Stimulated activated CD8-positive, alpha-beta memory T cell treated with anti-CD3 and anti-CD28 coated beads, Interleukin-15, amount 100 ng/mL, for 24 hours (primary cell): Measurements from ENCODE around the gene ASMT.
"Not testable (repeated sequence)": the region's sequence is repeated elsewhere in the genome, so short reads cannot be mapped to it uniquely, and the experiment has no call there.

ENCODE experiments used
- DNase-seq: peaks from one replicate; pipeline ENCODE4 v3.0.0-alpha.2; 2020; ENCODE audit warnings: low read depth

Gene ASMT

DNA sequence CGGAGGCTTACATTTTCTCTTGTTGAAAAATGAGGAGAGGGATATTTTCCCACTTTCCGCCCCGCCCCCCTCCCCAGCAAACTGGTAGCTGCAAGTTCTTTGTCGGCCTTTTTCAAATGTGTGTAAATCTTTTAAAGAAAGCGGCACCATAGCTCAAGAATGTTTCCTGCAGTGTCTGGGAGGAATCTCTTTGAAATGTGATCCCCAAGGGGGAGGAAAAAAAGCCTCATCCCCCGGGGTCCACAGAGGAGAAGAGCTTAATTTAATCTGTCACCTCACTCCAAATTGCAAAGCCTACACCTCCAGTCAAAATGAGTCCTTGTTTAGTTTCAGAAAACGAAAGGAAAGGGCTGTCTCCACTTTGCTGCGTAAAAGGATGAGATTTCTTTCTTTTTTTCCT lies 34.8 kb downstream of the ASMT start:
- no peak for DNase-seq

DNA sequence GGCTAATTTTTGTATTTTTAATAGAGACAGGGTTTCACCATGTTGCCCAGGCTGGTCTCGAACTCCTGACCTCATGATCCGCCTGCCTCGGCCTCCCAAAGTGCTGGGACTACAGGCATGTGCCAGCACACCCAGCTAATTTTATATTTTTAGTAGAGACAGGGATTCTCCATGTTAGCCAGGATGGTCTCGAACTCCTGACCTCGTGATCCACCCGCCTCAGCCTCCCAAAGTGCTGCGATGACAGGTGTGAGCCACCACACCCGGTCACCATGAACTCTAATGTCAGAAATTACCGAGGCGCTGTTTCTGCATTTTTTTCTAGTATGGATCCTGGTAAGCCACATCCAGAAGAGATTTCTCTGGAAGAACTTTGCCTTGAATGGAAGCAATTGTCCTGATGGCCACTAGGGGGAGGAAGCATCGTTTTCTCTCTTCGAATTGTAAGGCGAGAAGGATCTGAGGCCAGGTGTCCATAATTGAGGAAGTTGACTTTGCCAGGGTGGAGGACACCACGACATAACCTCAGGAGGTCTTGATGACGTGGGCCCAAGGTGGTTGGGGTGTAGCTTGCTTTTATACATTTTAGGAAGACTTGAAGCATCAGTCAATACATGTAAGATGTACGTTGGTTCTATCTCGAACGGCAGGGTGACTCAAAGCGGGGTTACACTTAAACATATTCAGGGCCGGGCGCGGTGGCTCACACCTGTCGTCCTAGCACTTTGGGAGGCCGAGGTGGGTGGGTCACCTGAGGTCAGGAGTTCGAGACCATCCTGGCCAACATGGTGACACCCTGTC lies 37.4 kb downstream of the ASMT start:
- not testable (repeated sequence) for DNase-seq

DNA sequence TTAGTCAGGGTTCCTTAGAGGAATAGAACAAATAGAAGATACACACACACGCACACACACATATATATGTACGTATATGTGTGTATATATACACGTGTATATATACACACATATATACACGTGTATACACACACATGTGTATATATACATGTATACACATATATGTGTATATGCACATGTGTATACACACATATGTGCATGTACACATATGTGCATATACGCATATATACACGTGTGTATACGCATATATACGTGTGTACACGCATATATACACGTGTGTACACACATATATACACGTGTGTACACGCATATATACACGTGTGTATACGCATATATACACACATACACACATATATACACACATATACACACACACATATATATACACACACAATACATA lies 41.5 kb downstream of the ASMT start:
- no peak for DNase-seq

DNA sequence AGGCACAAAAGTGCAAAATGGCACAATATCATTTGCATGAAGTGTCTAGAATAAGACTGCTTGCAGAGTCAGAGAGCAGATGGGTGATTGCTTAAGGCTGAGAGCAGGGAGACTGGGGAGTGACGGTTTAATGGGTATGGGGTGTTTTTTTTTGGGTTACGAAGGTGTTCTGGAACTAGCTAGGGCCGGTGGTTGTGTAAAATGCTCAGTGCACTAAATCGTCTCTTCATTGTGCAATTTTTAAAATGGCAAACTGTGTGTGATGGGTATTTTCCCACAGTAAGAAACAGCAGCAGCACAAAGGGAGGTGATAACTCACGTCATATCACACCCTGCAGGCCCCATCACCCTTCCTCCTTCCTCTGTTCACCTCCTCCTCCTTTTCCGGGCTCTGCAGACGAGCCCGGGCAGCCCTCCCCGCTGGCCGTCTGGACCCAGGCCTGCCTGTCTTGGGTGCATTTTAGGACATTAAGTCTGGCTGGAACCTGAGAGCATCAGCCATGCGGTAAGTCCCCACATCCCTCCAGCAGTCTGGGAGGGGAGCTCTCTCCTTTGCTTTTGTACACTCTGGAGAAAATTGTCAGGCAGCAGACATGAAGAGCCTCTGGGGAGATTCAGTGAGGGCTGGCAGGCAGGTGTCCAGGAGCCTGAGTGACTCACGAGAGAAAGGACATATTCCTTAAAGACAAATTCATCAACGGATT lies 42.7 kb downstream of the ASMT start:
- peak; percentile 19 for DNase-seq

DNA sequence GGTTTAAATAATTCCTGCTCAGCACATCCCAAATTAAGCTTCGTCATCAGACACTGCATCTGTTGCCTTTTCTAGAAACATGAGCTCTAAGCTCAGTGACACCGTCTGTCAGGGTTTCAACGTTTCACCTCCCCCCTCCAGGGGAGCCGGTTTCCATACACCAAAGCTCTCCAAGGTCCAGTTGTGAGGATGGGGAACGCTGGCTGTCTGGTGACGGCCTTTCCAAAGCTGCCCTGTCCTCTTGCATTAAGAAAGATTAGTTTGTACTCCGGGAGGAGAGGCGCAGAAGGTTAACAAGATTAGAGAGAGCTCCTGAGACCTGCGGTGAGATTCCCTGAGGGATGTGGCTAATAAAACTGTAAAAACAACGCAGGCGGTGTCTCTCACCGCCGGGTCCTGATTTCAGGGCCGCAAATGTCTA lies 43.2 kb downstream of the ASMT start:
- no peak for DNase-seq

DNA sequence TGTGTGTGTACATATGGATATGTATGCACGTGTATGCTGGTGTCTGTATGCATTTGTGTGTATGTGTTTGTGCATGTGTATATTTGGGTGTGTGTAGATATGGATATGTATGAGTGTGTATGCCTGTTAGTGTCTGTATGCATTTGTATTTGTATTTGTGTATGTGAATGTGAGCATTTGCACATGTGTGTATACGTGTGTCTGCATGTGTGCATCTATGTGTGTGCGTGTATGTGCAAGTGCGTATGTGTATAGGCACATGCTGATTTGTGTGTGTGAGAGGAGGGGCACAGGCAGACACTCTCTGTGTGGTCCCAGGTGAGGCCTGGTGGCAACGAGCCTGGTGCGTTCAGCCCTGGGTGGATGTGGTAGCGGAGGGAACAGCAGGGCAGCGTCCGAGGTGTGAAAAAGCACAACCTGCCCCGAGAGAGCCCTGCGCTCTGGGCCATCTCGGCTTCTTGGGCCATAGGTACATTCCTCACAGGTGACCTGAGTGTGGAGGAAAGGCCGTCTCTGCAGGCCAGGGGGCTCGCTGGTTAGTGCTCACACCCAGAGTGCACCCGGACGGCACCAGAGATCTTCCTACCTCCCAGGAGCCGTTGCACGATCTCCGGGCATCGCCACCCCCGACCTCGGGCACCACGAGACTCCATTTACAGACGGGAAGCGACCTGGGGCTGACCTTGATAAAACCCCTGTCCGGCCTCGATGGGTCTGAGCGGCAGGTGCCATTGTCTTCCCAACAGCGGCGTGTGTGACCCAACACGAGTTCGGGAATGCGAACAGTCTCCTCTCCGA lies 45.0 kb downstream of the ASMT start:
- no peak for DNase-seq

DNA sequence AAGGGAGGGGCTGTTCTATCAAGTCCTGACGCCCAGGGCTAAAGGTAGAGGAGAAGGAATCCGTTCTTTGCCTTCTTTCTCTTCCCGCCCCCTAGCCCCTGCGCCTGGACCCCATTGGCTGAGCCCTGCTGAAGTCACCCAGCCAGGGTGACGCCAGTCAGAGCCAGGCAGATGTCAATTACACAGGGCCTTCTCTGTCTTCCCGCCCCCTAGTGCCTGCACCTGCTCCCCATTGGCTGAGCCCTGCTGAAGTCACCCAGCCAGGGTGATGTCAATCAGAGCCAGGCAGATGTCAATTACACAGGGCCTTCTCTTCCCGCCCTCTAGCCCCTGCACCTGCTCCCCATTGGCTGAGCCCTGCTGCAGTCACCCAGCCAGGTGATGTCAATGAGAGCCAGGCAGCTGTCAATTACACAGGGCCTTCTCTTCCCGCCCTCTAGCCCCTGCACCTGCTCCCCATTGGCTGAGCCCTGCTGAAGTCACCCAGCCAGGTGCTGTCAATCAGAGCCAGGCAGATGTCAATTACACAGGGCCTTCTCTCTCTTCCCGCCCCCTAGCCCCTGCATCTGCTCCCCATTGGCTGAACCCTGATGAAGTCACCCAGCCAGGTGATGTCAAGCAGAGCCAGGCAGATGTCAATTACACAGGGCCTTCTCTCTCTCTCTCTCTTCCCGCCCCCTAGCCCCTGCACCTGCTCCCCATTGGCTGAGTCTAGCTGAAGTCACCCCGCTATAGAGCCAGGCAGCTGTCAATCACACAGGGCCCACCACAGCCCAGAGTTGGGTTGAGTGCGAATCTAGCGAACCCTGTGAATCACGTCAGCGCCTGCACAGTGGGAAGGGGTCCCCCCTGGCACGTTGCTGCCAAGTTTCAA lies 46.4 kb downstream of the ASMT start:
- DNase-seq: peak; percentile 52

DNA sequence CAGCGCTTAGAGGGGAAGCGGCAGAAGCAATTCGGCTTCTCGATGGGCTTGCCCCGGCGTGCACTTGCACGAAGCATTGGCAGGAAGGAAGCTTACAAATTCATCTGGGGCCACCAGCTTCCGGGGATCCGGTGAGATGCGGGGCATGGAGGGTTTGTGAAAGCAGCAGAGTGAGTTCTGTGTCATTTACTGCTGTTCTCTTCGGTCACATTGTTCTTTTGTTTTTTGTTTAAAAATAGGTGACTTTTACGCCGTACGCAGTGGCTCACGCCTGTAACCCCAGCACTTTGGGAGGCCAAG lies 47.0 kb downstream of the ASMT start:
- no peak for DNase-seq

DNA sequence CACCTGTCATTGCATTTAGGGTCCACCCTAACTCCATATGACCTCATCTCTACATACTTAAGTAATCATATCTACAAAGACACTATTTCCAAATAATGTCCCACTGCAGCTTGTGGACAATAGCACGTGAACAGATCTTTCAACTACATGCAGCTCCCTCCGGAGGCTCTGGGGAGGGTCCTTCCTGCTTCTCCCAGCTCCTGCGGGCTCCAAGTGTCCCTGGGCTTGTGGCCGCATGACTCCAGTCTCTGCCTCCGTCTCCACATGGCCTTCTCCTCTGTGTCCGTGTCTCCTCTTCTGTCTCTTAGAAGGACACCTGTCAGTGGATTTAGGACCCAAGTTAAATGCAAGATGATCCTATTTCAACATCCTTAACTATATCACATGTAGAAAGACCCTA lies 52.7 kb downstream of the ASMT start:
- DNase-seq: no peak

DNA sequence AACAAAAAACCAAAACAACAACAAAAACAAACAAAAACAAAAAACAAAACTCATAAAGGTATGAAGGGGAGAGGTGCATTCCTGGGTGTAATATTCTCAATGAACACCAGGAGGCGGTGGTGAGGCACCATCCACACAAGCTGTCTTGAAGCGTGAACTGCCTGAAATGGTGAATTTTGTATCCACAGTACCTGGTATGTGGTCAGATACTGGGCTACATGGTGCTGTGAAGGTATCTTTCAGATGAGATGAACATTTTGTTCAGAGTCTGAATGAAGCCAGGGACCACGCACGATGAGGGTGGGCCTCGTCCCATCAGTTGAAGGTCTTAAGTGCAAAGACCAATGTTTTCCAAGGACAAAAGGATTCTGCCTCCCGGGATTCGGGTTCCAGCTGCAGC lies 58.5 kb downstream of the ASMT start:
- DNase-seq: no peak

DNA sequence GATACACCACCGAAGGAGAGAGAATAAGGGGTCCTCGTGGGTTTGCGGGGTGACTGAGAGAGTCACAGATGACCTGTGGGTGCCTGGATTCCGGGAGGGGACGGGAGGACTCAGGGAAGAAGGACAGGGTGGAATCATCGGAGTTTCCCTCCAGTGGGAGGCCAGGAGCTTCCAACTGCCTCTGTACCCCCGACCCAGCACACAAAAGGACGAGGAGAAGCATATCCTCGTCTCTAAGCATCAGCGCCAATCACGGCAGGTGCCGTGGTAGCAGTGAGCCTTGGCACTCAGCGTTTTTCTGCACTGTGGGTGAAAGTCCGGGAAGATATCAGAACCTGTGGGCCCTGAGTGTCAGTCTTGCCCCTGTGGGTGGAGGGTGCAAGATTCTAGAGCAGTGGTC lies 62.0 kb downstream of the ASMT start:
- DNase-seq: no peak

DNA sequence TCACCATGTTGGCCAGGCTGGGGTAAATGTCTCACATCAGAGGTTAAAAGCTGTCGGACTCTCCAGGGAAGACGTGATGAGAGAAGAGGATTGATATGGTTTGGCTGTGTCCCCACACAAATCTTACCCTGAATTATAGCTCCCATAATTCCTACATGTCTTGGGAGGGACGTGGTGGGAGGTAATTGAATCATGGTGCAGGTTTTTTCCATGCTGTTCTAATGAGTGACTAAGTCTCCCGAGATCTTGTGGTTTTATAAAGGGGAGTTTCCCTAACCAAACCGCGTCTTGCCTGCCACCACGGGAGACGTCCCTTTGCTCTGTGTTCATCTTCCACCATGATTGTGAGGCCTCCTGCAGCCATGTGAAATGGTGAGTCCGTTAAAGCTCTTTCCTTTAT lies 64.4 kb downstream of the ASMT start:
- no peak for DNase-seq

DNA sequence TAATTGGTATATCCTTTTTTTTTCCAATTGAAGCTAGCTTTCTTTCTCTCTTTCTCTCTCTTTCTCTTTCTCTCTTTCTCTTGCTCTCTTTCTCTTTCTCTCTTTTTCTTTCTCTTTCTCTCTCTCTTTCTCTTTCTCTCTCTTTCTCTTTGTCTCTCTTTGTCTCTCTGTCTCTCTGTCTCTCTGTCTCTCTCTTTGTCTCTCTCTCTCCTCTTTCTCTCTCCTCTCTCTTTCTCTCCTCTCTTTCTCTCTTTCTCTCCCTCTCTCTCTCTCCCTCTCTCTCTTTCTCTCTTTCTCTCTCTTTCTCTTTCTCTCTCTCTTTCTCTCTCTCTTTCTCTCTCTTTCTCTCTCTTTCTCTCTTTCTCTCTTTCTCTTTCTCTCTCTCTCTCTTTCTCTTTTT lies 66.6 kb downstream of the ASMT start:
- DNase-seq: no peak

DNA sequence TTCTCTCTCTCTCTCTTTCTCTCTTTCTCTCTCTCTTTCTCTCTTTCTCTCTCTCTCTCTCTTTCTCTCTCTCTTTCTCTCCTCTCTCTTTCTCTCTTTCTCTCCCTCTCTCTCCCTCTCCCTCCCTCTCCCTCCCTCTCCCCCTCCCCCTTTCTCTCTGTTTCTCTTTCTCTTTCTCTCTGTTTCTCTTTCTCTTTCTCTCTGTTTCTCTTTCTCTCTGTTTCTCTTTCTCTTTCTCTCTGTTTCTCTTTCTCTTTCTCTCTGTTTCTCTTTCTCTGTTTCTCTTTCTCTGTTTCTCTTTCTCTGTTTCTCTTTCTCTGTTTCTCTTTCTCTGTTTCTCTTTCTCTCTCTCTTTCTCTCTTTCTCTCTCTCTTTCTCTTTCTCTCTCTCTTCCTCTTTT lies 67.0 kb downstream of the ASMT start:
- DNase-seq: not testable (repeated sequence)

DNA sequence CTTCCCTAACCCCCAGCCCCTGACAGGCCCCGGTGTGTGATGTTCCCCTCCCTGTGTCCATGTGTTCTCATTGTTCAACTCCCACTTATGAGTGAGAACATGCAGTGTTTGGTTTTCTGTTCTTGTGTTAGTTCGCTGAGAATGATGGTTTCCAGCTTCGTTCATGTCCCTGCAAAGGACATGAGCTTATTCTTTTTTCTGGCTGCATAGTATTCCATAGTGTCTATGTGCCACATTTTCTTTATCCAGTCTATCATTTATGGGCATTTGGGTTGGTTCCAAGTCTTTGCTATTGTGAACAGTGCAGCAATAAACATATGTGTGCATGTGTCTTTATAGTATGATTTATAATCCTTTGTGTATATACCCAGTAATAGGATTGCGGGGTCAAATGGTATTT lies 67.6 kb downstream of the ASMT start:
- not testable (repeated sequence) for DNase-seq

DNA sequence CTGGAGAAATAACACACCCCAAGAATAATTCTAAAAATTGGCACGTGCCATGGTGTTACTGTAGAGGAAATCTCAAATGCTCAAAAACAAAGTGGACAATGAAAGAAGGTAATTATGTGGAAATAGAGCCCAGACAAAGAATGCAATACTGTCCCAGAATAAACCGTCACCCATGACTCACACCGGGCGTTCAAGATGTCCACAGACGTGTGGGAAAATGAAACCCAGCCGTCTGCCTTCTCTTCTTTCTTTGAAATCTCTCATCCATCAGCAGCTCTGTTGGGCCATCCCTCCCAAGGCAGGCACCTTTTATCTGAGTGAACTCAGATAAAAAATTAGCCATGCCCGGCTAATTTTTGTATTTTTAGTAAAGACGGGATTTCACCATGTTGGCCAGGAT lies 70.0 kb downstream of the ASMT start:
- not testable (repeated sequence) for DNase-seq

DNA sequence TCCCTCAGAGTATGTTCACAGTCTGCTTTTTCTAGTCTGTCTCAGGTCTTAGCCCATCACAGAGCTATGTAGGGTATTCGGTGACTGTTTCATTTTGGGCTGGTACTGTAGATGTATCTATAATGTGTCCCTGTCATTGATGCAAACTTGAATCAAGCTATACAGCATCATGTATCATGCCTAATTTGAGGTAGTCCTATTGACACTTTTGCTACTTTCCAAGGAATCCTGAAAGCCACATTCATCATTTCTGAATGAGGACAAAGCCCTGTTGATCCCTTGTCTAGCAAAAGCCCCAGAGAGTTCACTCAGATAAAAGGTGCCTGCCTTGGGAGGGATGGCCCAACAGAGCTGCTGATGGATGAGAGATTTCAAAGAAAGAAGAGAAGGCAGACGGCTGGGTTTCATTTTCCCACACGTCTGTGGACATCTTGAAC lies 70.6 kb downstream of the ASMT start:
- DNase-seq: not testable (repeated sequence)

DNA sequence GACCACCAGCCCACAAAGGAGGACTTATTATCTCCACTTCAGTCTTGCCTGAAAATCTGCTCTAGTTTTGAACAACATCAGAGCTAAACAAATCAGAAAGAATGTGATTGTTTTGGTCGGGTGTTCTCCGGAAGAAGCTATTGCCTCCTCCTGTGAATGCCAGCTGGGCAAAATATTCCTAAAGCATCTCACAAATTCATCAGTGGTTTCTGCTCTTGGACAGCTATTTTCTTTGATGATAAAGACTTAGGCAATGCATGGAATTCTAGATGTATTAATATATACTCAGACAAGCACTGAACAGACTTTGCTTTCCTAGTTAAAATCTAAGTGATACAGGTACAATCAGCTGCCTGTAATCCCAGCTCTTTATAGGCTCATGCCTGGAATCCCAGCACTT lies 71.8 kb downstream of the ASMT start:
- no peak for DNase-seq
